NCI-H2171 (cell line): Measurements from ENCODE around the gene TSLP.
A peak's percentile ranks its signal among the peaks of the same experiment; 100 is the strongest.

Experiments
- DNase-seq: peaks from one replicate; lab custom pipeline; 2025; lab: John Stamatoyannopoulos, UW

TSLP gene

GRCh38 chr5:111071413-111071812 lies at the start of gene TSLP:
TSLP (plus strand) TSS chr5:111071713; CDS start chr5:111071891, 178 bp downstream.
- no peak for DNase-seq

GRCh38 chr5:111022301-111022700 lies 49.2 kb upstream of the TSLP start:
- DNase-seq: no peak

GRCh38 chr5:111028865-111029264 lies 42.6 kb upstream of the TSLP start:
- no peak for DNase-seq

GRCh38 chr5:111043712-111044506 lies 27.6 kb upstream of the TSLP start:
- no peak for DNase-seq

GRCh38 chr5:111058064-111058463 lies 13.4 kb upstream of the TSLP start:
- no peak for DNase-seq

- DNase-seq: no peak
Measured at GRCh38 chr5:111060169-111060568, 11.3 kb upstream of the TSLP start.

- DNase-seq: no peak
Measured at GRCh38 chr5:111061618-111062017, 9.9 kb upstream of the TSLP start.

GRCh38 chr5:111063709-111064322 lies 7.7 kb upstream of the TSLP start:
- no peak for DNase-seq

GRCh38 chr5:111066261-111066938 lies 5.1 kb upstream of the TSLP start:
- no peak for DNase-seq

GRCh38 chr5:111068213-111068612 lies 3.3 kb upstream of the TSLP start:
- no peak for DNase-seq

- DNase-seq: no peak
Measured at GRCh38 chr5:111069839-111070238, 1.7 kb upstream of the TSLP start.

- no peak for DNase-seq
Measured at GRCh38 chr5:111070272-111071134, 1.0 kb upstream of the TSLP start.

- peak; percentile 20 for DNase-seq
Measured at GRCh38 chr5:111072949-111073682, 1.6 kb downstream of the TSLP start.

- no peak for DNase-seq
Measured at GRCh38 chr5:111074244-111074643, 2.7 kb downstream of the TSLP start.

GRCh38 chr5:111075520-111075919 lies 4.0 kb downstream of the TSLP start:
- no peak for DNase-seq

GRCh38 chr5:111076091-111076490 lies 4.6 kb downstream of the TSLP start:
- no peak for DNase-seq

- DNase-seq: no peak
Measured at GRCh38 chr5:111077678-111078077, 6.2 kb downstream of the TSLP start.

- DNase-seq: no peak
Measured at GRCh38 chr5:111079846-111080245, 8.3 kb downstream of the TSLP start.

- no peak for DNase-seq
Measured at GRCh38 chr5:111083323-111083722, 11.8 kb downstream of the TSLP start.

- peak; percentile 93 for DNase-seq
Measured at GRCh38 chr5:111092062-111092853, 20.7 kb downstream of the TSLP start, which contains the start of gene WDR36. WDR36 (plus strand) TSS chr5:111092348; CDS start chr5:111092457, 109 bp downstream.
